Transverse colon (tissue), 4 donors: Measurements from ENCODE around the gene ACTG1. TPM values are rescaled to one million over a fixed set of nuclear protein-coding genes. Genes with fewer than 3 reads are reported as not detected.

Source experiments
- DNase-seq: peaks from one replicate; pipeline ENCODE4 v3.0.0-alpha.2; 2019
- H3K27ac ChIP-seq, 4 donors: fragments of 200-600 bp; sonication (generic); 2 replicates each; pipeline ENCODE4 v1.5.1; 2016 to 2018; ENCODE audit warnings: inconsistent platforms in 4 of 4
- H3K27me3 ChIP-seq: fragments of 200-600 bp; sonication (generic); 2 replicates; pipeline ENCODE4 v1.5.1; 2017; ENCODE audit warnings: inconsistent platforms
- H3K36me3 ChIP-seq, 4 donors: fragments of 200-600 bp; sonication (generic); 2 replicates each; pipeline ENCODE4 v1.5.1; 2017 to 2019; ENCODE audit warnings: inconsistent platforms in 4 of 4
- H3K4me1 ChIP-seq, 4 donors: fragments of 200-600 bp; sonication (generic); 2 replicates each; pipeline ENCODE4 v1.5.1; 2017 to 2020; ENCODE audit warnings: inconsistent platforms in 4 of 4
- H3K4me3 ChIP-seq, 4 donors: fragments of 200-600 bp; sonication (generic); 1 replicate in 1 of 4; 2 replicates in 3 of 4; pipeline versions ENCODE4 v1.5.1 to v1.6.1; 2017 to 2019; ENCODE audit warnings: inconsistent platforms in 4 of 4
- H3K9me3 ChIP-seq, 2 donors: fragments of 200-600 bp; sonication (generic); 2 replicates each; pipeline ENCODE4 v1.5.1; 2017 to 2019; ENCODE audit warnings: inconsistent platforms in 2 of 2
- CTCF ChIP-seq, 5 experiments: fragments of 200-600 bp in 3 of 5; fragments of 450-650 bp in 2 of 5; sonication (generic) in 3 of 5; IDR thresholded peaks; 1 replicate in 2 of 5; 2 replicates in 3 of 5; pipeline ENCODE4 v1.5.1; 2016 to 2017; ENCODE audit warnings: antibody characterized with exemption in 5 of 5, inconsistent platforms in 3 of 5, mild to moderate bottlenecking in 2 of 5, moderate library complexity in 1 of 5
- EP300 ChIP-seq: sonication (generic); formaldehyde crosslinking; IDR thresholded peaks from one replicate; pipeline ENCODE4 v1.6.1; 2017; ENCODE audit warnings: antibody characterized with exemption, low read depth
- POLR2A ChIP-seq: fragments of 450-650 bp; IDR thresholded peaks from one replicate; pipeline ENCODE4 v1.6.1; 2016; ENCODE audit warnings: antibody characterized with exemption, mild to moderate bottlenecking, moderate library complexity
- POLR2AphosphoS5 ChIP-seq, 3 donors: sonication (generic); formaldehyde crosslinking; IDR thresholded peaks; one replicate each; pipeline ENCODE4 v1.6.1; 2016; ENCODE audit warnings: antibody characterized with exemption in 3 of 3
- WGBS, 2 donors: methylation state at CpG; one replicate each; pipeline ENCODE4 v1.1.5; 2018; ENCODE audit warnings: low coverage in 1 of 2; 5-methylcytosine and 5-hydroxymethylcytosine counted together
- in situ Hi-C, 4 donors: fragments of 200-750 bp; cut with MboI; loops; one replicate each; pipeline versions ENCODE4 v1.15.0 to v1.15.1; 2017; ENCODE audit warnings: low sequenced_read_pairs in 3 of 4, low pct_ligation_motif_present in 1 of 4, low pct_unique_long_range_greater_than_20kb in 1 of 4
- intact Hi-C: fragments of 100-400 bp; cut with DNase I; formaldehyde crosslinking; loops from one replicate; pipeline ENCODE4 v1.15.1; 2023; ENCODE audit warnings: low total_unique reads
- total RNA-seq, 4 donors: library from RNA; depleted of rRNA; stranded (reverse); fragments of >200 nt; gene quantifications; one replicate each; pipeline ENCODE4 v1.1.0, GENCODE V29; 2016

ACTG1 gene
- total RNA-seq, 4 donors from 2014 or later, result 2,099 to 4,882 (median 4,009) TPM

GRCh38 chr17:81546906-81547613 is 34.5 kb upstream of the ACTG1 start:
- DNase-seq, result no peak
- no peaks in the 10 kb centered on the region for H3K9me3 ChIP-seq
- in situ Hi-C loops (no loop called here), intact Hi-C loops (no loop called here)
- TF ChIP-seq POLR2AphosphoS5 (IDR thresholded peaks at IDR 0.05), result no peak
- TF ChIP-seq CTCF (IDR thresholded peaks at IDR 0.05), result no peak
- no peak for TF ChIP-seq EP300
- no peak for TF ChIP-seq POLR2A
- no peaks in the 10 kb centered on the region for H3K27me3 ChIP-seq
- H3K4me1 ChIP-seq, result peaks cover 5 to 14% (median 8%) of the 10 kb centered on the region in 4 donors
- peaks cover 0 to 19% (median 4%) of the 10 kb centered on the region in 4 donors for H3K36me3 ChIP-seq
- 89% methylated on average over 32 of the region's 36 CpGs; no CpG with 5 or more reads in 1 of the 2 donors for WGBS, 2 donors
- no peak overlapping the region for H3K4me3 ChIP-seq
- no peak overlapping the region for H3K27ac ChIP-seq

GRCh38 chr17:81545160-81545949 is 32.8 kb upstream of the ACTG1 start:
- H3K4me3 ChIP-seq, result no peak overlapping the region
- peaks cover 0 to 25% (median 4%) of the 10 kb centered on the region in 4 donors for H3K36me3 ChIP-seq
- 92% methylated on average over 19 of the region's 24 CpGs; no CpG with 5 or more reads in 1 of the 2 donors for WGBS, 2 donors
- H3K27ac ChIP-seq, result no peak overlapping the region
- DNase-seq, result no peak
- no peaks in the 10 kb centered on the region for H3K4me1 ChIP-seq
- TF ChIP-seq CTCF (IDR thresholded peaks at IDR 0.05) (no peak), EP300 (no peak)
- intact Hi-C loops (no loop called here), in situ Hi-C loops (no loop called here)
- no peaks in the 10 kb centered on the region for H3K27me3 ChIP-seq
- H3K9me3 ChIP-seq, result no peaks in the 10 kb centered on the region

GRCh38 chr17:81544281-81544974 is 31.8 kb upstream of the ACTG1 start:
- WGBS, 2 donors, result 93% methylated on average over 15 of the region's 16 CpGs; no CpG with 5 or more reads in 1 of the 2 donors
- intact Hi-C loops (no loop called here), in situ Hi-C loops (no loop called here)
- H3K27ac ChIP-seq, result no peak overlapping the region
- no peak for DNase-seq
- peaks cover 0 to 25% (median 4%) of the 10 kb centered on the region in 4 donors for H3K36me3 ChIP-seq
- H3K9me3 ChIP-seq, result no peaks in the 10 kb centered on the region
- H3K4me1 ChIP-seq, result no peaks in the 10 kb centered on the region
- no peaks in the 10 kb centered on the region for H3K27me3 ChIP-seq
- TF ChIP-seq POLR2AphosphoS5 (IDR thresholded peaks at IDR 0.05) (no peak), CTCF (IDR thresholded peaks at IDR 0.05) (no peak), EP300 (no peak), POLR2A (no peak)
- no peak overlapping the region for H3K4me3 ChIP-seq

- WGBS, 2 donors, result 95% methylated on average over 15 of the region's 15 CpGs; no CpG with 5 or more reads in 1 of the 2 donors
- Histone ChIP-seq H3K27ac (no peak overlapping the region), H3K36me3 (peaks cover 0 to 25% (median 4%) of the 10 kb centered on the region in 4 donors), H3K9me3 (no peaks in the 10 kb centered on the region), H3K4me3 (no peak overlapping the region), H3K4me1 (no peaks in the 10 kb centered on the region), H3K27me3 (no peaks in the 10 kb centered on the region)
- intact Hi-C loops (no loop called here), in situ Hi-C loops (no loop called here)
- DNase-seq, result no peak
- no peak for TF ChIP-seq EP300
Measured at GRCh38 chr17:81543756-81544155, 31.2 kb upstream of the ACTG1 start.
